M059J (cell line): ENCODE results near the gene PAFAH1B1. TPM values are rescaled to one million over a fixed set of nuclear protein-coding genes. Genes with fewer than 3 reads are reported as not detected.
"Not testable (repeated sequence)": the region's sequence is repeated elsewhere in the genome, so short reads cannot be mapped to it uniquely, and the experiment has no call there.

ENCODE experiments used
- DNase-seq: peaks from one replicate; pipeline ENCODE4 v3.0.0-alpha.2; 2012; ENCODE audit warnings: low read depth
- total RNA-seq: library from RNA; depleted of rRNA; stranded (reverse); fragments of >200 nt; shearing (Covaris generic); gene quantifications from 2 replicates; pipeline ENCODE4 v1.2.3, GENCODE V29; 2014

PAFAH1B1 gene
- total RNA-seq, 1 experiment from 2014 or later = 109 TPM

DNA sequence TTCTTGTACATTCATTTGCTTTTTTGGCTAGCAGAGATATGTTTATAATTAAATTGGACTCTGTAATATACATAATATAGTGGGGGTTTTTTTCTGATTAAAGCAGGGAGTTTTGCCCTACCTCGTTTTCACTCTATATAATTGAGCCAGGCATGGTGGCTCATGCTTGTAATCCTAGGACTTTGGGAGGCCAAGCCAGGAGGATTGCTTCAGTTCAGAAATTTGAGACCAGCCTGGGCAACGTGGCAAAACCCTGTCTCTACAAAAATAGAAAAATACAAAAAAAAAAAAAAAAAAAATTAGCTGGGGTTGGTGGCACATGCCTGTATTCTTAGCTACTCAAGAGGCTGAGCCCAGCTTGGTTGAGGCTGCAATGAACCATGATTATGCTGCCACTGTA, 42.2 kb downstream of the PAFAH1B1 start:
- no peak for DNase-seq

DNA sequence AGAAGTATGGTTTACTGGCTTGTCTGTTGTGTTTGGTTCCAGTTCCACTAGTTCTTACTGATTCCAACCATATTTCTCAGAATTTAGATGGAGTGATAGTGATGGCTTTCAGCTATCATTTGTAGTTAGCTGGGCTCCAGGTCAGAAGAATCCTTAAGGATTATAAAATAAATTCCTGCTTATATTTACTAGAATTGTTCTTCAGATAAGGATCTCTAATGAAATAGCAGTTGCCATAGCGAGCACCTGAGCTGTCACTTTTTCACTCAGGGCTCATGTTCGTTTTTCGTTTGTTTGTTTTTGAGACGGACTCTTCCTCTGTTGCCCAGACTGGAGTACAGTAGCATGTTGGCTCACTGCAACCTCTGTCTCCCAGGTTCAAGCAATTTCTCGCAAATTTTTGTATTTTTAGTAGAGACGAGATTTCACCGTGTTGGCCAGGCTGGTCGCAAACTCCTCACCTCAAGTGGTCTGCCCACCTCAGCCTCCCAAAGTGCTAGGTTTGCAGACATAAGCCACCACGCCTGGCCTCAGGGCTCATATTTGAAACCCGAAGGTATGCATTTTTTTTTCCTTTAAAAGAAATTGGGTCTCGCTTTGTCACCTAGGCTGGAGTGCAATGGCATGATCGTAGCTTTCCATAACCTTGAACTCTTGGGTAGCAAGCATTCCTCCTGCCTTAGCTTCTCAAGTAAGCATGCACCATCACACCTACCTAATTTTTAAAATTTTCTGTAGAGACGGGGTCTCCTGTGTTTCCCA, 42.9 kb downstream of the PAFAH1B1 start:
- no peak for DNase-seq

DNA sequence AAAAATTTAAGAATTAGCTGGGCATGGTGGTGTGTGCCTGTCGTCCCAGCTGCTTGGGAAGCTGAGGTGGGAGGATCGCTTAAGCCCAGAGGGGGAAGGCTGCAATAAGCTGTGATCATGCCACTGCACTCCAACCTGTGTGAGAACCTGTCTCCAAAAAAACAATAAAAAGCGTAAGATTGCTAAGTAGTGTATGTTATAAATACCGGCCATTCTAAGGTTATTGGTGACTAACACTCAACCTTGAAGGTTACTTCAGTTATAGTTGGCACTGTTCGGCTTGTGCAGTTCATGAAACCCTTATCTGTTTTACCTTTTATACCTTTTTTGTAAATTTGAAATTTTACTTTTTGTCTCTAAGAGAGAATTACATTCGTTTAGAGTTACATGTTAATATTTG, 44.0 kb downstream of the PAFAH1B1 start:
- DNase-seq = no peak

DNA sequence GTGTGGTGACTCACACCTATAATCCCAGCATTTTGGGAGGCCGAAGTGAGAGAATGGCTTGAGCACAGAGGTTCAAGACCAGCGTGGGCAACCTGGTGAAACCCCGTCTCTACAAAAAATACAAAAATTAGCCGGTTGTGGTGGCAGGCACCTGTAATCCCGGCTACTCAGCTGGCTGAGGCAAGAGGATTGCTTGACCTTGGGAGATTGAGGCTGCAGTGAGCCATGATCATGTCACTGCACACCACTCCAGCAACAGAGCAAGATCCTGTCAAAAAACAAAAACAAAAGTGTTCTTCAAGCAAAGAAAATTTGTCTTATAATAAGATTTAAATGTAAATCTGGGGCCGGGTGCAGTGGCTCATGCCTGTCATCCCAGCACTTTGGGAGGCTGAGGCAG, 51.5 kb downstream of the PAFAH1B1 start:
- no peak for DNase-seq

DNA sequence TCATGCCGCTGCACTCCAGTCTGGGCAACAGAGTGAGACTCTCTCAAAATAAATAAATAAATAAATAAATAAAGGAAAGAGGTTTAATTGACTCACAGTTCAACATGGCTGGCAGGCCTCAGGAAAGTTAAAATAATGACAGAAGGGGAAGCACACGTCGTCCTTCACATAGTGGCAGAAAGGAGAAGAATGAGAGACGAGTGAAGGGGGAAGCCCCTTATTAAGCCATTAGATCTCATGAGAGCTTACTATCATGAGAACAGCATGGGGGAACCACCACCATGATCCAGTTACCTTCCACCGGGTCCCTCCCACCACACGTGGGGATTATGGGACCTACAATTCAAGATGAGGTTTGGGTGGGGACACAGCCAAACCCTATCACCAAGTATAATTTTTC, 54.5 kb downstream of the PAFAH1B1 start:
- no peak for DNase-seq

DNA sequence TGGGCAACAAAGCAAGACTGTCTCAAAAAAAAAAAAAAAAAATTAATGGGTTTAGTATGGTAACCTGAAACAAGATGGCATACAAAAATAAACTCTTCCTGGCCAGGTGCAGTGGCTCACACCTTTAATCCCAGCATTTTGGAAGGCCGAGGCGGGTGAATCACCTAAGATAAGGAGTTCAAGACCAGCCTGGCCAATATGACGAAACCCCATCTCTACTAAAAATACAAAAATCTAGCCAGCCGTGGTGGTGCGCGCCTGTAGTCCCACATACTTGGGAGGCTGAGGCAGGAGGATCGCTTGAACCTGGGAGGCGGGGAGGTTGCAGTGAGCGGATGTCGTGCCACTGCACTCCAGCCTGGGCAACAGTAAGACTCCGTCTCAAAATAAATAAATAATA, 55.7 kb downstream of the PAFAH1B1 start:
- DNase-seq = no peak

DNA sequence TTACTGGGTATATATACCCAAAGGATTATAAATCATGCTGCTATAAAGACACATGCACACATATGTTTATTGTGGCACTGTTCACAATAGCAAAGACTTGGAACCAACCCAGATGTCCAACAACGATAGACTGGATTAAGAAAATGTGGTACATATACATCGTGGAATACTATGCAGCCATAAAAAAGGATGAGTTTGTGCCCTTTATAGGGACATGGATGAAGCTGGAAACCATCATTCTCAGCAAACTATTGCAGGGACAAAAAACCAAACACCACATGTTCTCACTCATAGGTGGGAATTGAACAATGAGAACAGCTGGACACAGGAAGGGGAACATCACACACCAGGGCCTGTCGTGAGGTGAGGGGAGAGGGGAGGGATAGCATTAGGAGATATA, 59.5 kb downstream of the PAFAH1B1 start:
- not testable (repeated sequence) for DNase-seq

DNA sequence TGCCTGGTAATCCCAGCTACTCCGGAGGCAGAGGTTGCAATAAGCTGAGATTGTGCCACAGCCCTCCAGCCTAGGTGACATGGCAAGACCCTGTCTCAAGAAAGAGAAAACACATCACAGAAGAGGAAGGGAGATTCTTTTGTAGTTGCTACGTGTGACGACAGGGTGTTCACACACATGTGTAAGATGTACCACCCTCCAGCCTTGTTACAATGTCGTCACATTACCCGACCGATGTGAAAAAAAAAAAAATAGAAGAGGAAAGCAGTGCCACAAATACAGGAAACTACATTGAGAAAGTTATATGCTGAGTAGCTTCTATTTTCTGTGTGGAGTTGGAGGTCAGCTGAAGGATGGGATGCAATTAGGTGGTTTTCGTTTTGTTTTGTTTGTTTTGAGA, 62.1 kb downstream of the PAFAH1B1 start:
- no peak for DNase-seq

DNA sequence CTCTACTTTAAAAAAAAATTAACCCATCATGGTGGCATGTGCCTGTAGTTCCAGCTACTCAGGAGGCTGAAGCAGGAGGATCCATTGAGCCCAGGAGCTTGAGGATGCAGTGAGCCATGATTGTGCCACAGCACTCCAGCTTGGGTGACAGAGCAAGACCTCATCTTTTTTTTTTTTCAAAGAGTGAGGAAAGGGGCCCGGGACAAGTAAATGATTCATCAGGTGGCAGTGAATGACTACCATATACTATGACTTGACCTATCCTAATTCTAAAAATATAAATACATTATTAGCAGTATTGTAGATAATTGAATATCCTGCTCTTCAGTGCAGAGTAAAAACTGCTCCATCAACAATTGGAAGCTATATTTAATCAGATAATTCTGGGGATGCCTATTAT, 62.8 kb downstream of the PAFAH1B1 start:
- DNase-seq = peak; percentile 5

DNA sequence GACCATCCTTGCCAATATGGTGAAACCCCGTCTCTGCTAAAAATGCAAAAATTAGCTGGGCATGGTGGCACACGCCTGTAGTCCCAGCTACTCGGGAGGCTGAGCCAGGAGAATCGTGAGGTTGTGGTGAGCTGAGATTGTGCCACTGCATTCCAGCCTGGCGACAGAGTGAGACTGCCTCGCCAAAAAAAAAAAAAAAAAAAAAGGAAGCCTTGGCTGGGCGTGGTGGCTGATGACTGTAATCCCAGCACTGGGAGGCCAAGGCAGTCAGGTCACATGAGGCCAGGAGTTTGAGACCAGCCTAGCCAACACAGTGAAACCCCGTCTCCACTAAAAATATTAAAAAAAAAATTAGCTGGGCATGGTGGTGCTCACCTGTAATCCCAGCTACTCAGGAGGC, 65.9 kb downstream of the PAFAH1B1 start:
- DNase-seq = peak; percentile 64

DNA sequence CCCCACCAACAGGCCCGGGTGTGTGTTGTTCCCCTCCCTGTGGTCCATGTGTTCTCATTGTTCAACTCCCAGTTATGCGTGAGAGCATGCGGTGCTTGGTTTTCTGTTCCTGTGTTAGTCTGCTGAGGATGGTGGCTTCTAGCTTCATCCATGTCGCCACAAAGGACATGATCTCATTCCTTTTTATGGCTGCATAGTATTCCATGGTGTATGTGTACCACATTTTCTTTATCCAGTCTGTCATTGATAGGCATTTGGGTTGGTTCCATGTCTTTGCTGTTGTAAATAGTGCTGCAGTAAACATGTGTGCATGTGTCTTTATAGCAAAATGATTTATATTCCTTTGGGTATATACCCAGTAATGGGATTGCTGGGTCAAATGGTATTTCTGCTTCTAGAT, 67.0 kb downstream of the PAFAH1B1 start:
- DNase-seq = not testable (repeated sequence)

DNA sequence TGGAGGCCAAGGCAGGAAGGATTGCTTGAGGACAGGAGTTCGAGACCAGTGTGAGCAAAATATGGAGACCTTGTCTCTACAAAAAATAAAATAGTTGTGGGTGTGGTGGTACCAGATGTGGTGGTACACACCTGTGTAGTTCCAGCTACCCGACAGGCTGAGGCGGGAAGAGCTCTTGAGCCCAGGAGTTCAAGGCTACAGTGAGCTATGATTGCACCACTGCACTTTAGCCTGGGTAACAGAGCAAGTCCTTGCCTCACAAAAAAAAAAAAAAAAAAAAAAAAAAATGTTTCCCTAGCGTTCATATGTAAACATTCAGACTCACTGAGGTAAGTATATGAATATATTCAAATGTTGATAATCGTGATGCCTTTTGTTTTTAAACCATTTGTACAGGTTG, 78.6 kb downstream of the PAFAH1B1 start:
- no peak for DNase-seq

DNA sequence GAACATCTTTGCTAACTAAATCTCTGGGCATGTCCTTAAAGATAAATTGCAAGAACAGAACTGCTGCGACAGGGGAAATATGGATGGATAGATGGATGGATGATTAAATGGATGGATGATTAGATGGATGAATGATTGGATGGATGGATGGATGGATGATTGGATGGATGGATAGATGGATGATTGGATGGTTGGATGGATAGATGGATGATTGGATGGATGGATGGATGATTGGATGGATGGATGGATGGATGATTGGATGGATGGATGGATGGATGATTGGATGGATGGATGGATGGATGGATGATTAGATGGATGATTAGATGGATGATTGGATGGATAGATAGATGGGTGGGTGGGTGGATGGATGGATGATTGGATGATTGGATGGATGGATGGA, 85.8 kb downstream of the PAFAH1B1 start:
- not testable (repeated sequence) for DNase-seq

DNA sequence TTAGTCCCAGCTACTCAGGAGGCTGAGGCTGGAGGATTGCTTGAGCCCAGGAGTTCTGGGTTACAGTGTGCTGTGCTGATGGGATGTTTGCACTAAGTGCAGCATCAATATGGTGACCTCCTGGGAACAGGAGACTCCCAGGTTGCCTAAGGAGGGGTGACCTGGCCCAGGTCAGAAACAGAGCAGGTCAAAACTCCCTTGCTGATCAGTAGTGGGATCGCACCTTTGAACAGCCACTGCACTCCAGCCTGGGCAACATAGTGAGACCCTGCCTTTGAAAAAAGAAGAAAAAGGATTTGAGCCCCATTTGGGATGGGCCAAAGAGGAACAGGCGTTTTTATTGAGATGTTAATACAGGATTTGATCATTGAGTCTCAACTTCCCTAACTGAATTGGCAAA, 87.5 kb downstream of the PAFAH1B1 start:
- no peak for DNase-seq

DNA sequence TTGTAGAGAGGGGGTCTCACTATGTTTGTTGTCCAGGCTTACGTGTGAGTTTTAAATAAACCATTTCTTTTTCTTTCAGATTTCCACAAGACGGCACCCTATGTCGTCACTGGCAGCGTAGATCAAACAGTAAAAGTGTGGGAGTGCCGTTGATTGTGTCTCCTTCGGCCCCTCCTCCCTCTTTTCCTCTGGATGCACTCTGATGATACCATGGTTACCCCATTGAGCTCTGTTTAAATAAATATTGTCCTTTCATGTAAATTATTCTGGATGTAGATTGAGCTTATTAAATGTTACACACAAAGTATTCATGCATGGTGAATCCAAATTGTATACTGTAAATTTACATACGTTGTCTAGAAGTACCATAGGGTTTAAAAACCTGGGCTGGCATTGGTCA, 88.2 kb downstream of the PAFAH1B1 start:
- no peak for DNase-seq

DNA sequence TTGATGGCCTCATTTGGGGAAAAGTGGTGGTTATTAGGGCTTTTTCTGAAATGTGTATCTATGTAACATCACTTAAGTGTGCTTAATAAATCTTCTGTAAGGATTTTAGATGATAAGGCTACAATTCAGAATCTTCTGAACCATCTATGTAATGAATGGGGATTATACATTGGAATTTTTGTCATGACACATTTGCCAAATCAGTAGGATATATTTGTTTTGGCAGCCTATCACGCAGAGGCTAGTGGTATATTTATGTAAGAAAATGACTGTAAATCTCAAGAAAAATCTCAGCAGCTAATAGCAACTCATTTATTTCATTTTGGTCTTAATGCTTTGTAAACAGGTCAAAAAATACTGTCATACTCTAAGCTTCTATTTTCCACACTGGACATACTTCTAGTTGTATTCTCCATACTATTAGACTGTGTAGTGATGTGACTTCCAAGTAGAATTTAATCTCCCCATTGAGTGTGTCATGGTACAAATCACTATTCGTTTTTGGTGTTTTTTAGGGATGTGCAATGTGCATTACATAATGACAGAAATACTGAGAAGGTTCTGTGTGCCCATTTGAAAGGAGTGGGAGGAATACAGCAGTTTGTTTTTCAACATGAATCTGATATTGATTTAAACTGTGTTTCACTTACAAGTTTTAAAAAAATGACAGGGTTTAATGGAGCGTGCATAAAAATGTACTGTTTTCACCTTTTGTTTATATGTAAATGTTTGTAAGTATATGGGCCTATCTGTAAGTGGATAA, 88.9 kb downstream of the PAFAH1B1 start:
- DNase-seq = no peak

DNA sequence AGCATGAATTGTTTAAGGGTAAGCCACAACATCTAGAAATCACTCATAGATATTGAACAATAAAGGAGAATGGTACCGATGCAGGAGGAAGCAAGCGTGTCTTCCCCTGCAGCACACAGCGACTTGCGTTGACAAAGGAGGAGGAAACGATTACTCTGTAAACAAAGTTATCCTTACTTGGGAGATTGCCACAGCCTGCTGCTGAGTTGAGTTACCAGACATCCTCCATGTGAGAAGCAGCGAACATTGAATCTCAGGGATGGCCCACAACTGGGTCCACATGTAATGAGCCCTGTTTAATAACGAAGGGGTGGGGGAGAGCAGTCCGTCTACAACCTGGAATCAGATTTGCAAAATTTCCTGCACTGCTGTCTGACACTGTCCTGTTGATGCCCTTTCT, 90.5 kb downstream of the PAFAH1B1 start:
- DNase-seq = no peak

DNA sequence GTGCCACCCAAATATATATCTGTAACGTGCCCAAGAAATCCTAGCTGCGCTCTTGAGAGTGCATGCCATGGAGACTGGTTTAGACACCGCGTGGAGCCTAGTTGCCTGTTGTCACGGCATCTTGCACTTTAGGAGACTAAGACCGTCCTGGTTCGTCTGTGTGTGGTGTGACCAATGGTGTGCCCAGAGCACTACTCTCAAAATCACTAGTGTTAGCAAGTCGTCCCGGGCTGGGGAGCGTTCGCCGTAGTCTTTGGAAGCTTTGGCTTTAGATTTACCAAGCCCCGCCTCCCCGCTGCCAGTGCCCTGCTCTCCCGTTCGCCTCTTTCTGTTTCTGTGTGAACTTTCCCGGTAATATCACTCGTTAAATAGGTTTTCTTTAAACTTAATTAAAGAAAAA, 91.1 kb downstream of the PAFAH1B1 start:
- DNase-seq = no peak

DNA sequence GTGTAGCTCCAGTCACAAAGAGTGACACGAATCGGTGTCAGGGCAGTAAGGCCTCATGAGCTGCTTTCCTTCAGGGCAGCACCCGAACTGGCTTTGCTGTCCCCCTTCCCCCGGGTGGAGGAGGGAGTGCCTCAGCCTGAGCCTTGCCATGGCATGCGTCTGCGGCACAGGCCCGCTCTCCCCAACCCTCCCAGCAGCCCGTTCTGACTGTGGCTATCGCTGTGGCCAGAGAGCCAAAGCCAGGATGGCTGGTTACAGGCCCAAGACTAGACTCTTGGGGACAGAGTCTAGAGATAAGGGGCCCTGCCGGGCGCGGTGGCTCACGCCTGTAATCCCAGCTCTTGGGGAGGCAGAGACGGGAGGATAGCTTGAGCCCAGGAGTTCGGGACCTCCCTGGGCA, 92.2 kb downstream of the PAFAH1B1 start:
- DNase-seq = no peak

DNA sequence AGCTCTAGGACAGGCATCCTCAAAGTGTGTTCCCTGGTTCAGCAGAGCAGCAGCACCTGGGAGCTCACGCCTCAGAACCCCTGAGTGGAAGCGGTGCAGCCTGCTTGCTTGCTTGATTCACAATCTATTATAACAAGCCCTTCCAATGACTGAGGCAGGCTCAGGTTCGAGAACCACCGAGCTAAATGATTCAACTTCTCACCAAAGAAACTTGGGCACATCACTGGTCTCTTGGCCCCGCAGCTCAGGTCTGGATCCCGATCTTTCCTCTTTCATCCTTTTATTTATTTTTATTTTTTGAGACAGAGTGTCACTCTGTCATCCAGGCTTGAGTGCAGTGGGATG, 93.6 kb downstream of the PAFAH1B1 start:
- no peak for DNase-seq

DNA sequence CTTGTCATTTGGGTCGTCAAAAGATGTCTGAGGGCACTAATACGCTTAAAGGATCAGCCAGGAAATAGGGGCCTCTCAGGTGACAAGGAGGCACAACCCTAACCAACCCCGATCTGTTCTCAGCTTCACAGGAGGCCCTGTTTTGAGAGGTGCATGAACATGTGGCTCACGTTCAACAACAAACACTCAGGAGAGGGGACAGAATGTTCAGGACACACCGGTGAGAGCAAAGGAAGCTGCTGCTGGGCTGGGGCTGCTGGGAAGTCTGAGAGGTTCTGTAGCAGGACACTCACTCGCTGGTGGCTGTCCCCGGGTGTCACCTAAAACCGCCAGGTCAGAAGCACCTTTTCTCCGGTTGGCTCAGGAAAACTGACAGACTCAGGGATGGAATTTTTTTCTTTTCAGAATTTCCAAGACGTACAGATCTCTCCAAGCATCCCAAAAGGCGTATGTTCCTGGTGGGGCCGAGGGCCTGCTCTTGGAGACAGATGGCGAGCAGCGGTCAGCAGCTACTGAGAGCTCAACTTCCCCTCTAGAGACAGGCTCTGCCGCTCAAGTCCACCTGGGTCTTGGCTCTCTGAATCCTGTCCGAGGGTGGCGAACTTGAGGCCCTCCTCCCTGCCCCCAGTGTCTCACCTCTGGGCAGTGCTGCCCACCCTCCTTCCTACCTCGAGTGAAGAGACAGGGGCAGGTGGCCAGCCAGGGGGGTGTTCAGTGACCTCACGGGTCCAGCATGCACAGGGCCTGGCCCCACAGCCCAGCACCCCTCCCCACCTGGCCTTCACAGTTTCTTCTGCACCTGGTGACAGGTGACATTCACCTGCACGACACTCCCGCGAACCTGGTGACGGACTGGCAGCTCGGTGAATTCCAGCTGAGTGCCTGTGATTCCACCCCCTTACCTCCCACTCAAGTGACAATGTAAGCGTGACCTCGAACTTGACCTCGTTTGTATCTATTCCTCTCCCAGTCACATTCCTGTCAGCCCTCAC, 95.2 kb downstream of the PAFAH1B1 start:
- DNase-seq = no peak

DNA sequence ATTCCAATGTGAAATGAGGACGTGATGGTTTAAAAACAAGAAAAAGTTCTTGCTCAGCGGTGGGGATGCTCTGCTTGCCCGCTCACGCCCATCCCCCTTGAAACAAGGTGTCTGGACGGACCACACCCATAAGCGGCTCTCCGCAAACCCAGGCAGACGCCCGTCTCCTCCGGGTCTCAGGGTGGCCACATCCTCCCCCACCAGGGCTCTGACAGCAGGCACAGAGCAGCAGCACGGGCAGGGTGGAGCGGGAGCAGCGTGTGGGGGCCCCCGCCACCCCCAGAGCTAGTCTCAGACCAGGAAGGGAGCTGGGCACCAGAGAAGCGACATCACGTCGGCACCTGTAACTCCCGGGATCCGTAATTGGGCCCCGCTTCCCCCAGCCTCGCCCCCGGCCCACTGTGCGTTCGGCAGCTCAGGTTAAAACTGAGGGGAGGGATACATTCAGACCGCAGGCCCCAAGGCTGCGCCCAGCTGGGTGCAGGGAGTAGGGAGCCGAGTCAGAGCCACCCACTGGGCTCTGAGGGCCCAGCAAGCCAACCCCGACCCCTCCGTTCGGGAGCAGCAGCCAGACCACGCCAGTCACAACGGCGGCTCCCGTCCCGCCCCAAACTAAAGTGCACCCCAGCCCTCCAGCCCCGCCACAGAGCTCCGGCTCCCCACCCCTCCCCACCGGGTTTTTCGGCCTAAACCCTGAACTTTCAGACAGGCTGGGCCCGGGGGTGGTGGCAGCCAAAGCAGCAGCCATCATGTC, 96.1 kb downstream of the PAFAH1B1 start:
- DNase-seq = no peak
